Measurements from ENCODE around the gene MS4A15.

GRCh38 chr11:60777572-60777971 lies 20.9 kb downstream of the MS4A15 start:
- TF ChIP-seq ADNP (tag; IDR thresholded peaks at IDR 0.05), result no peak
- TF ChIP-seq FOXJ2 (tag; IDR thresholded peaks at IDR 0.05), result no peak
- TF ChIP-seq ZBTB7A (IDR thresholded peaks at IDR 0.05; ENCODE audit: borderline replicate concordance, control insufficient read depth, low read depth, low read length), result no peak
- TF ChIP-seq NR2C2 (CRISPR knock-in tag; IDR thresholded peaks at IDR 0.05), result no peak
- TF ChIP-seq NR2C2 (tag; IDR thresholded peaks at IDR 0.05), result no peak
- TF ChIP-seq POLR2A (conservative IDR thresholded peaks at IDR 0.05), result no peak
- TF ChIP-seq CTCF (IDR thresholded peaks at IDR 0.05 in 2 of 3, conservative IDR thresholded peaks at IDR 0.05 in 1 of 3; ENCODE audit: insufficient read depth in 2 of 3, low read depth in 1 of 3, low read length in 3 of 3), result no peak
- no peak for TF ChIP-seq ZNF77 (CRISPR knock-in tag; IDR thresholded peaks at IDR 0.05)

Data from K562 (cell line).